ENCODE measurements around the gene KRTAP3-1.

The KRTAP3-1 gene

GRCh38 chr17:40975516-40975915, 33.4 kb downstream of the KRTAP3-1 start:
- no peak for DNase-seq

GRCh38 chr17:40974366-40974765, 34.6 kb downstream of the KRTAP3-1 start:
- no peak for DNase-seq

GRCh38 chr17:40967582-40967981, 41.3 kb downstream of the KRTAP3-1 start:
- DNase-seq, result no peak

GRCh38 chr17:40966848-40967247, 42.1 kb downstream of the KRTAP3-1 start, which contains the start of gene KRT39:
Gene KRT39, minus strand, starts transcription at chr17:40966948. Its CDS starts 92 bp downstream, at chr17:40966856.
- DNase-seq, result no peak

- peak; percentile 39 for DNase-seq
These were observed 45.1 kb downstream of the KRTAP3-1 start for GRCh38 chr17:40963838-40964237.

- no peak for DNase-seq
These were observed 46.8 kb downstream of the KRTAP3-1 start for GRCh38 chr17:40962059-40962561.

- no peak for DNase-seq
These were observed 47.3 kb downstream of the KRTAP3-1 start for GRCh38 chr17:40961591-40961990.

- no peak for DNase-seq
These were observed 48.8 kb downstream of the KRTAP3-1 start for GRCh38 chr17:40960144-40960543.

Data from fibroblast of skin of scalp (primary cell).